ENCODE measurements around the gene PARD6B.

DNA sequence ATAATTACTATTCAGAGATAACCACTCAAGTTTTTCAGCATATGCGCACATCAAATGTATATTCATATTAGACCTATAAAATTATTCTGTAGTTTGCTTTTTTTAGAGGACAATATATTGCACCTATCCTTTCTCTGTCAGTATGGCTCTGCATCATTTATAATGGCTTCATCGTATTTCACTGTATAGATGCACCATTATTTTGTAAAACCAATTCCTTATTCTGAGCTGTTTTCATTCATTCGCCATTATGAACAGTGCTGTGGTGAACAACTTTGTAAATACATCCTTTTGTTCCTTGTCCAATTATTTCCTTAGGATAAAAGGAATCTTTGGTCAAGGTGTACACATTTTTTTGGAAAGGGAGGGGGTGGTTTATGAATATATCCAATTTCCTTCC, 34.3 kb downstream of the PARD6B start:
- TF ChIP-seq POLR2A (IDR thresholded peaks at IDR 0.05), result no peak
- TF ChIP-seq, protein P1, sequence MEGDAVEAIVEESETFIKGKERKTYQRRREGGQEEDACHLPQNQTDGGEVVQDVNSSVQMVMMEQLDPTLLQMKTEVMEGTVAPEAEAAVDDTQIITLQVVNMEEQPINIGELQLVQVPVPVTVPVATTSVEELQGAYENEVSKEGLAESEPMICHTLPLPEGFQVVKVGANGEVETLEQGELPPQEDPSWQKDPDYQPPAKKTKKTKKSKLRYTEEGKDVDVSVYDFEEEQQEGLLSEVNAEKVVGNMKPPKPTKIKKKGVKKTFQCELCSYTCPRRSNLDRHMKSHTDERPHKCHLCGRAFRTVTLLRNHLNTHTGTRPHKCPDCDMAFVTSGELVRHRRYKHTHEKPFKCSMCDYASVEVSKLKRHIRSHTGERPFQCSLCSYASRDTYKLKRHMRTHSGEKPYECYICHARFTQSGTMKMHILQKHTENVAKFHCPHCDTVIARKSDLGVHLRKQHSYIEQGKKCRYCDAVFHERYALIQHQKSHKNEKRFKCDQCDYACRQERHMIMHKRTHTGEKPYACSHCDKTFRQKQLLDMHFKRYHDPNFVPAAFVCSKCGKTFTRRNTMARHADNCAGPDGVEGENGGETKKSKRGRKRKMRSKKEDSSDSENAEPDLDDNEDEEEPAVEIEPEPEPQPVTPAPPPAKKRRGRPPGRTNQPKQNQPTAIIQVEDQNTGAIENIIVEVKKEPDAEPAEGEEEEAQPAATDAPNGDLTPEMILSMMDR (IDR thresholded peaks at IDR 0.05), result no peak

All from sigmoid colon (tissue), 3 donors.